GM18511 (cell line): ENCODE results near the gene COL23A1.

Source experiments
- ATAC-seq: cut with Tn5 transposase; IDR thresholded peaks from one replicate; pipeline ENCODE4 v1.9.1; 2021; ENCODE audit warnings: mild to moderate bottlenecking, moderate library complexity; ENCODE audit not compliant: unreplicated experiment

Gene COL23A1

GRCh38 chr5:178465228-178465860 lies 124.8 kb downstream of the COL23A1 start:
- ATAC-seq, result no peak

DNA sequence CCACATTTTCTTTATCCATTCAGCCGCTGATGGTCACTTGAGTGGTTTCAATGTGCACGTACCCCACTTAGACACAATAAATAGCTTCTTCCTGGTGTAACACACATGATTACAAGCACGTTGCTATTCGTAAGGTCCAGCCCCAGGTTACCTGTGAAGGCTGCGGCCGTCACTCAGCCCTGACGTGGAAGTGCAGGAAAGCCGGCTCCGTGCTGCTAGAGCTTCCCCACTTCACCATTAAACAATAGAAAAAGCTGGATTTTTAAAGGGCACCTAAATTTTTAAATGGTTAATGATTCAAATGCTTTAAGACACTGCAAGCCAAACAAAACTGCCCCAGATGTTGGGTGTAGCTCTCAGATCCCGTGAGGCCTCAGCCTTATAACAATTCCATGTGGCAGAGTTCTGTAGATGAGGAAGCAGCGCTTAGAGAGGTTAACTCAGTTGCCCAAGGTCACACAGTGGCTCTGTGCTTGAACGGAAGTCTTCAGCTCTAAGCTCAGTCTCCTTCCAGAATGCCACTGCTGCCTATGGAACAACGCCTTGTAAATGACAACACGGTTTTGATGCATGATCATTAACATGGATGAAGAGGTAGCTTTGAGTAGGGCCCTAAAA lies 125.7 kb downstream of the COL23A1 start:
- ATAC-seq, result no peak

DNA sequence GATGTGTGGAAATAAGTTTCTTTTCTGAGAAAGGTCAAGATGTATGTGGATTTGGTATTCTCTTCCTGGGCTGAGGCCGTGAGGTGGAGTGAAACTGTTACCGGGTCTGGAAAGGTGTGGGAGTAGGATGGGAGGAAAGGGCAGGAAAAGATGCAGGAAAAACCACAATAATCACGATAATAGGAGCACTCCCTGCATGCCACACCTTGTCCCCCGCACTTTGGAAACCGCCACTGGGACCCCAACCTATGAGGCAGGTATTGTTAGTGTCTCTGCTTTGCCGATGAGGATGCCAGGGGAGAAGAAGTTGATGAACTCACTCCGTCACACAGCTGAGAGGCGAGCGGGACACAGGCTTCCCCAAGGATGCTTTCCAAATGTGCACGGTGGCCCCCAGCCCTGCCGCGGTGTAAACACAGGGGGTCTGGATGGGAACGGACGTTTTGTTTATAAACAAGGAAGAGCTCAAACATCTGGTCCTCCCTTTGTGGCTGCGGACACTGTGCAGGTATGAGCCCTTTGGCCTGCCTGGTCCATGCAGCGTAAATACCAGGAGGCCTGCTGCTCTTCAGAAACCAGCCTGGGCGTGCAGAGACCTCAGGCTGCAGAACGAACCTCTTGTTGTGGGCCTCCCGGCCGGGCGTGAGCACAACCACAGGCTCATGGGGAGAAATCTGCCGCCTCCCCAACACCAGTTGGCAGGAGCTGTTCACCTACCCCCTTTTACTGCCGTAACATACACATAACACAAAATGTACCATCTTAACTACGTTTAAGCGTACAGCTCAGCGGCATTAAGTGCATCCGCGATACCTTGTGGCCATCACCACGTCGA lies 126.7 kb downstream of the COL23A1 start:
- no peak for ATAC-seq

DNA sequence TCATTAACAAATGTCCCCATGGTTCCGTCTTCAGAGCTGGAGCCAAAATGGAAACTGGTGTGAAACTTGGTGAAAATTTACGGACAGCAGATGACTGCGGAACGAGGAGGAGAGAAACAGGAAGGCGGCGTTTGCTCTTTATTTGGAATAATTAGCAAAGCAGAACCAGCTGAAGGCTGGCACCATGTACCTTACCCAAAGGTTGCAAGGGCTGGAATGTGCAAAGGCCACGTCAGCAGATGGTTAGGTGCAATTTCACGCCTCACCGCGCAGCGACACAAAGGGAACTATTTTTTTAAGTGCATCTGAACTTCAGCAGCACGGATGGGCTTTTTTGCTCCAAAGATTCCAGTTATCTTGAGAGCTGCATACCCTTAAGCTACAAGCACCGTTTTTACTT lies 127.4 kb downstream of the COL23A1 start:
- no peak for ATAC-seq

- ATAC-seq, result no peak
Measured at GRCh38 chr5:178462076-178462475, 128.1 kb downstream of the COL23A1 start.

DNA sequence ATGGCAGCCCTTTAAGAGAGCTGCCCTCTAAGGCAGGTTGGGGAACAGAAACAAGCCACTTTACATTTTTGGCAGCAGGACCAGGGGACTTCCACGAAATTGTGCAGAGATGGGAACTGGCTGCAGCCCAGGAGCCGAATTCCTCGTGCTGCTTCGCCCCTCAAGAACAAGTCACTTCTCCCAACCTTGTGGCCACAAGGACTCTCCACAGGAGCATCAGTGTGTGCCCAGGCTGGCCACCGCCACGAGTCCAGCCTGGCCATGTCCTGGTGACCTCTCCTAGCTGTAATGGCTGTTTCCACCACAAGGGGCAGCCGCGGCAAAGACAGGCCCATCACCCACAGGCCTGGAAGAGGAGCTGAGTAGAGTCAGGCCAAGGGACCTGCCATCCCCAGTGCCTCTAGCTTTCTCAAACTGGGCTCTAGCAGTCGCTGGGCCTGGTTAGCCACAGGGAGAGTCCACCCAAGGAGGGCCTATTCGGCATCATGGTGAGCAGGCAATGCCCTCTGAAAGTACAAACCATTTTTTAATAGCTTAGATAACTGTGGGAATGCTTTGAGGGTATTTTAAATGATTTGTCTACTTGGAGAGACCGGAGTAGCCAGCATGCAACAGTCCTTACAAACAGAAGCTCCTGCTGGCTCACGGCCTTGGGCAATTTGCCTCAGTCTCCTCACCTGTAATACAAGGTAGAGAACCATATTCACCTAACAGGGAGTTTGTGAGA lies 129.0 kb downstream of the COL23A1 start:
- ATAC-seq, result peak; percentile 67

DNA sequence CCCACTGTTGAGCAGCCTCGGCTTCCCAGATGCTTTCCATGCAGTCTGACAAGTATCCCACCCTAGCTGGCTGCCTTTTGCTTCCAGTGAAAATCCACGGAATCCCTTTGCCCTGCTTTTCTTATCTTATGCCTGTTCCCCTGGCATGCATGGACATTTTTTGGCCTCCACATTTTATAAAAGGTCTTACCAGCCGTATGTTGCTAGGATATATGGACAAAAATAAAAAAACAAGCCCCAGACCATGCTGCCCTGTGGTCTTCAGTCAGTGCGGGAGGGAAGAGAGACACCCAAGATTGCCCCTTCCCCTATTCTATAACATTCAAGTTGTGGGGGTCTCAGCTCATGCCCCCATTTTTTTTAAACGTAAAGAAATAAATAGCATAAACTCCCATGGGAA lies 129.6 kb downstream of the COL23A1 start:
- no peak for ATAC-seq

DNA sequence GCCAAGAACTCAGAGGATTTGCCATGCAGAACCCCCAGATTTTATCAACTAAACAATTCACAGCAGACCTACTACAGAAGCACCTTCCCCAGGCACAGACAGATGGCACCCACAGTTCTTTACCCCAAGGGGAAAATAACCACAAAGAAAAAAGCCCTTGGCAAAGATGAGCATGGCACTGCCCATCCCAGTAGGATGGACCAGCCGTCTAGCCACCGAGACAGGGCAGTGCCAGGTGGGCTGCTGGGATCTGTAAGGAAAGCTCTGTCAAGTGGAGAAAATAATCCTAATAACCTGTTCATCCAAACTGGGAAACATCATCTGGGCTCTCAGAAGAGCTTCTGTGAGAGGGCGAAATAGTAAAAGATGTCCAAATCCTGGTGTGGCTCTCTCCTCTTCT lies 130.0 kb downstream of the COL23A1 start:
- no peak for ATAC-seq

DNA sequence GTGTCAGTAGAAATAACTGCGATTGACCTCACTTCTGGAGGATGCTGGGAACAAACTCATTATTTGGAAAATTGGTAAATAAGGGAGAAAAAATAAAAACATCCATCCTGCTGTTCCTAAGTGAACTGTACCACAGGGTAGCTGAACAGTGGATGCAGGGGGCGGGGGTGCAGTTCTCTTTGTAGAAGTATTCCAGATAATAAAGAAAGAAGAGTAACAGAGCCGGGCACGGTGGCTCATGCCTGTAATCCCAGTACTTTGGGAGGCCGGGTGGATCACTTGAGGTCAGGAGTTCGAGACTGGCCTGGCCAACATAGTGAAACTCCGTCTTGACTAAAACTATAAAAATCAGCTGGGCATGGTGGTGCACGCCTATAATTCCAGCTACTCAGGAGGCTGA lies 132.1 kb downstream of the COL23A1 start:
- ATAC-seq, result no peak

GRCh38 chr5:178457471-178457870 lies 132.7 kb downstream of the COL23A1 start:
- no peak for ATAC-seq

GRCh38 chr5:178455480-178455835 lies 134.7 kb downstream of the COL23A1 start:
- no peak for ATAC-seq

GRCh38 chr5:178454821-178455479 lies 135.2 kb downstream of the COL23A1 start:
- ATAC-seq, result no peak

GRCh38 chr5:178454303-178454702 lies 135.9 kb downstream of the COL23A1 start:
- no peak for ATAC-seq

DNA sequence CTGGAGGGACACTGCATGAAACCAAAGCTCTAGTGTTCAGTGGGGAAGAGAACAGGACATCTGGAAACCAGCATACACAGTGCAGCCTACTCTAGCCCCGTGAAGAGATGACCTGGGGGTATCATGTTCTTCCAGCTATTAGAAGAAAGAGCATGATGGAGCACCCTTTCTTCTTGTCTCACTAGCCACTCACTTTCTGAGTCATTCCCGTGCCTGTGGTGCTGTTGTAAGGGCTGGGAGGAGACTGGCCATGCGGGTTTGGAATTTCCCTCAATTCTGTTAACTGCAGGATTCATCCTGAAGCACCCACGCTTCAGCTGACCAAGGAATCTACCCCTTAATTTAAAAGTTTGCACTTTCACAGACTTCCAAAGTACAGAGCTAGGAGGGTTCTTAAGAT lies 137.0 kb downstream of the COL23A1 start:
- ATAC-seq, result no peak

DNA sequence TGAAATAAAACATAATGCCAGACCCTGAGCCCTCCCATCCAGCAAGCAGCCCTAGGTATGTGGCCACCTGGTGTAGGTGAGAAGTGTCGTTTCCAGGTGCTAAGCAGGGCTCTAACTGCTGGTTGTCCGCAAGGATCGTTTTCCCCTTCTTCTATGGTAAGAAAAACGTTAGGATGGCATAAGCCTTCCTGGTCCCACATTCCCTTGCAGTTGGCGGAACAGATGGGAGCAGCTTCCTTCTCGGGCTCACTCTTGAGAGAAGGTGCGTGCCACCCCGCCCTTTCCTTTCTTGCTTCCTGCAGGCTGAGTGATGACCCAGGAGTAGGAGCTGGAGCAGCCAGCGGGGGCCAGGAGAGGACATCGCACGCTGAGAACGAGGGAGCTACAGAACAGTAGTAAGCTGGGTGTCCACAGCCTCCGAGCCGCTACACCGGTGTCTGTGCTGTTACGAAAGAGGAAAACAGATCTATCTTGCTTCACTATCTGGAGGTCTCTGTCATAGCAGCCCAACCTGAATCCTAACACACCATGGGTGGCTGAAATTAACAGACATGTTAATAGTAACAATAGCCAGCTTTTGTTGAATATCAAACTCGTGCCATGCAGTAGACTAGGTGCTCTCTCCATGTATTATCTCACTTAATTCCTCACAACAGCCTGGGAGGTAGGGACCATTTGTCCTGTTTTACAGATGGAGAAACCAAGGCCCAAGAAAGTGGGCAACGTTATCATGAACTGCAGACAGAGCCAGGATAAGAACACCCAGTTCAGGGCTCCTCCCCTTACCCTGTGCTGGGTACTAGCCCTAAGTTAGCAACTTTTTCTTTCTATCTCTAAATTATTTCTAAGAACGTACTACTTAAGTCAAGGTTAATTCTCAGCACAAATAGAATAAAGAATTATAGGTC lies 139.8 kb downstream of the COL23A1 start:
- no peak for ATAC-seq

- no peak for ATAC-seq
Measured at GRCh38 chr5:178449163-178450070, 140.8 kb downstream of the COL23A1 start.

DNA sequence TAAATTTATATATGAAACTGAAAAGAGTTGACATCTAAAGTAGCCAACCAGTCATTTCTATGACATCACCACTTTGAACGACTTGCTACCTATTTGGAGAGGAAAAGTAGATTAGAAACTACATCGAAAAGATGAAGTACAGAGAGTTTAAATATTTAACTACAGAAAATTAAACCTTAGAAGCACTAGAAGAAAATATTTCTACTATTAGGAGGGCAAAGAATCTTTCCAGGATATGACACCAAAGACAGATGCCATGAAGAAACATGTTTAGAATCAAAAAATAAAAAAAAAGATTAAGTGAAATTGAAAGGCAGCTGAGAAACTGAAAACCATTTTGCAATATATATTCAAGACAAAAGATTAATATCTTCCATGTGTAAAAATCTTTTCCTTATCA lies 144.7 kb downstream of the COL23A1 start:
- ATAC-seq, result no peak

- no peak for ATAC-seq
Measured at GRCh38 chr5:178442405-178443257, 147.6 kb downstream of the COL23A1 start.
